Mesenteric fat pad (tissue), 1 donor: Measurements from ENCODE around the gene MED6. TPM values are rescaled to one million over a fixed set of nuclear protein-coding genes. Genes with fewer than 3 reads are reported as not detected.

ENCODE experiments used
- DNase-seq: peaks from one replicate; pipeline ENCODE4 v3.0.0-alpha.2; 2020; ENCODE audit warnings: low spot score
- total RNA-seq: library from RNA; stranded (reverse); fragmentation: NEBNext Ultra II Directional; extraction: Animal tissue kit (Norgen Biotek cat#: 25700); gene quantifications from one replicate; pipeline ENCODE4 v1.2.1, GENCODE V29; 2021
- donor health status: DM: yes; HTN: yes; CAD: no.

The MED6 gene
- total RNA-seq, 1 donor from 2014 or later: 24.7 TPM

GRCh38 chr14:70599345-70599744 is 1.1 kb downstream of the MED6 start:
- no peak for DNase-seq

DNA sequence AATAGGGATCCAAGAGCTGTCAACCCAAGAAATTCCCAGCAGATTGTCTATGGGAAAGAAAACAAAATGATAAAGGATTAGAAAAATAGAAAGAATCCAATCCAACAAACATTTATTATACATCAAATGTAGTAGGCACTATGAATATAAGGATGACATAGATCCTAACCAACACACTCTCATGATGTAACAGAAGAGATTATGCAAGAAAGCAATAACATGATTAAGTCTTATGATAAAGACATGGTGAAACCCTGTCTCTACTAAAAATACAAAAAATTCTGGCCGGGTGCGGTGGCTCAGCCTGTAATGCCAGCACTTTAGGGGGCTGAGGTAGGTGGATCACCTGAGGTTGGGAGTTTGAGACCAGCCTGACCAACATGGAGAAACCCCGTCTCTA is 2.7 kb downstream of the MED6 start:
- DNase-seq: no peak

GRCh38 chr14:70595443-70596185 is 4.8 kb downstream of the MED6 start:
- no peak for DNase-seq

- DNase-seq: no peak
Observed at GRCh38 chr14:70594461-70594860, 6.0 kb downstream of the MED6 start.

DNA sequence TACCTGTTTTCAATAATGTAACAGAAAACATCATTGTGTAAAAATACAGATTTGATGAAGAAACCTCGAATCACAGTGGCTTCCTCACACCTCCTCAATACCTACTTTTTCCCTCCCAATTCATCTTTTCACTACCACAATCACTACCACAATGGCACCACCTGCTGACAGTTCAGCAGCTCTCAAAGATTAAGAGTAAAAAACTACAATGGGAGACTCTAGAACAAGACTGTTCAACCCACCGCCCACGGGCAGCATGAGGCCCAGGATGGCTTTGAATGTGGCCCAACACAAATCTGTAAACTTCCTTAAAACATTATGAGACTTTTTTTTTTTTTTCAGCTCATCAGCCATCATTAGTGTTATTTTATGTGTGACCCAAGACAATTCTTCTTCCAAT is 15.2 kb downstream of the MED6 start:
- no peak for DNase-seq

DNA sequence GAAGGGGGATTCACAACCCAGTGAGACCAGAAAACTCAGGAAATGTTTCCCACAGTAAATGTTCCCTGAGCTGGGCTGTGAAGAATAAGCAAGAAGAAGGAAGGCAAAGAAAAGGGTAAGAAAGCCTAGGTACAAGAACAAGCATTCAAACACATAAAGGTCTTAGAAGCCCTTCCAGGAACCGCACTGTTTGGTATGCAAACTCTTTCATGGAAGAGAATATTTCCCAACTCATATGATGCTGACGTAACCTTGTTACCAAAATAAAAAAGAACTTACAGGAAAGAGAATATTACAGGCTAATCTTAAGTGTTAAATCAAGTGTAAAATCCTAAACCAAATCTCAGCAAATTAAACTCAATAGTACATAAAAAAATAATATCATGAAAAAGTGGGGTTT is 23.6 kb downstream of the MED6 start:
- no peak for DNase-seq

- DNase-seq: no peak
Observed at GRCh38 chr14:70573050-70573449, 27.4 kb downstream of the MED6 start.

- no peak for DNase-seq
Observed at GRCh38 chr14:70571139-70571538, 29.3 kb downstream of the MED6 start.

GRCh38 chr14:70567791-70568190 is 32.7 kb downstream of the MED6 start:
- no peak for DNase-seq

DNA sequence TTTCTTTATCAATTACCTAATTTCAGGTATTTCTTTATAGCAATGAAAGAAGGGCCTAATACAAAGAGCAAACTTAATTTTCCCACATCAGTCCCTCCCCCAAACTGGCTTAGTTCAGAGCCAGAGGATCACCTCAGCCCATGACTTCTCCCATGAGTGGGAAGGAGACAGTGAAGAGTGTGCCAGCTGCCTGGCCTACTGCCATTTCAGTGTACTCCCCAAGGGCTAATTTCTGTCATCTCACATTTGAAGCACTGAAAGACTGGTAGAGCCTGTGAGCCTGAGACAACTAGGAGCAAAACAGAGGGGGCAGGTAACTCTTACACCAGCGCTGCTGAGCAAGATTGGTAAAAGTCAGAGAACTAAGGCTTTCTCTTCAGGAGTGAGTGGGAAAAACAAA is 36.6 kb downstream of the MED6 start:
- DNase-seq: no peak

DNA sequence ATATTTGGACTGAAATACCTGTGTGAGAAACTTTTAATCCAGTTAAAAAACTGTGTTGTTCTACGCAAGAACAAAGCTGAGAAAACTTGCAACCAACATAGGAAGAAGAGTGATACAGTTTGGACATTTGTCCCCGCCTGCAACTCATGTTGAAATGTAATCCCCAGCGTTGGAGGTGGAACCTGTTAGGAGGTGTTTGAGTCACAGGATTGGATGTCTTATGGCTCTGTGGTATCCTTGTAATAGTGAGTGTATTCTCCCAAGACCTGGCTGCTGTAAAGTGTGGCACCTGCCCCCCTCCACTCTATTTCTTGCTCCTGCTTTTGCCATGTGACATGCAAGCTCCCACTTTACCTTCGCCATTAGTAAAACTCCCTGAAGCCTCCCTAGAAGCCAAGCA is 37.0 kb downstream of the MED6 start:
- DNase-seq: no peak

DNA sequence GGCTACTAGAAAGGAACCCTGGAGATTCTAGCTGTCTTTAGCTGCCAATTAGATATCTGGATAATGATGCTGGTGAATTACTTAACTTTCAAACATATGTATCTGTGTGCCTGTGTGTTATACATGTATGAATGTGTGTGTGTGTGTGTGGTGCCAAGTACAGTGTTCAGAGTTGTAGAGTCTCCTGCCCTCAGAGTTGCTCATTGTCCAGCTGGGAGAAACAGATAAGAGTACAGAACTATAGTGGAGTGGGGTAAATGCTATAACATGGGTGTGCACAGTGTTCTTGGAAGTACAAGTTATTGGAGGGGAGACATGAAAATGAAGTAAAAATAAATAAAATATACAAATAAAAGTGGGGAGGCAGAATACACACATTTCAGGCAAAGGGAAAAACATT is 42.1 kb downstream of the MED6 start:
- no peak for DNase-seq

DNA sequence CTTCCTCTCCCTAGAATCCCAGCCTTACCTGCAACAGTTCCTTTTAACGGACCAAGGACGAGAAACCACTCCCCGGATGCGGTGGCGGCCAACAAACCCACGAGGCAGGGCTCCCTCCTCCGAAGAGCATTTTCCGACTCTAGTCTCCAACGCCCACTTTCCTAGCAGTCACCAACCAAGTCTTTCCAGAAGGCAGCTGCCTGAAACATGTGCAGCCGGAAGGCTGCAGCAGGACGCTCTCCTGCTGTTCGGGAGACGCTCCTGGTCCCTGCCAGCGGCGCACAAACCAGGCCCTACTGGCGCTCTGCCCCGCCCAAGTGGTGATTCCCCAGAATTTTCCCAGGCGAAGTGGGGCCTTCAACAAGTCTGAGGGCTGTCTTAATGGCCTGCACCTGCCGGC is 44.6 kb downstream of the MED6 start:
- no peak for DNase-seq

- no peak for DNase-seq
Observed at GRCh38 chr14:70538087-70538486, 62.4 kb downstream of the MED6 start.

- no peak for DNase-seq
Observed at GRCh38 chr14:70536830-70537229, 63.6 kb downstream of the MED6 start.

DNA sequence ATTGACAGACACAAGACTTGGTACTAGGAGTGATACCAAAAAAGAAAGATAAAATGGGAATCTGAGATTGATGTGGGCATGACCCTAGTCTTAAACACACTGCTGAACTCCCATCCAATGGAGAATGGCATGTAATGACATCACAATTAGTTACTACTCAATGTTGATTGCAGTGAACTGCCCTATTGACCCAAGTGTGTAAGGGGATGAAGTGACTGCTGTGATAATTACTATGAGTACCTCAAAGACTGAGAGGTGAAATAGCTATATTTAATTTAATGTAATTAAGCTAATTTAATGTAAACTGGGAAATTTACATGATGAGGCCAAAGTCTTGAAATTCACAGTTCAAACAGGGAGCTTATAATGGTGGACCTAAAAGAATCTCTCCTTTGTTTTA is 65.6 kb downstream of the MED6 start, which contains the start of gene ADAM20:
ADAM20 (minus strand) TSS at position 101 of the 400 bp plus-strand sequence. CDS start 10,247 bp downstream, outside the sequence.
- DNase-seq: no peak

Other genes with a start within 250 kb of the MED6 start
- gene COX16, start 241.0 kb downstream of the MED6 start, total RNA-seq: 25.3 TPM
- gene SYNJ2BP, start 183.6 kb downstream of the MED6 start, total RNA-seq: 23.9 TPM
- gene ADAM21, start 148.5 kb downstream of the MED6 start, total RNA-seq: 0.13 TPM
- 1.1 TPM for gene ADAM20, start 65.7 kb downstream of the MED6 start, total RNA-seq
- 0.51 TPM for gene TTC9, start 41.3 kb upstream of the MED6 start, total RNA-seq
- 0.26 TPM for gene MAP3K9, start 208.9 kb upstream of the MED6 start, total RNA-seq